K562 (cell line): Measurements from ENCODE around the gene RIMBP3C. TPM values are rescaled to one million over a fixed set of nuclear protein-coding genes. Genes with fewer than 3 reads are reported as not detected.

Source experiments
- ATAC-seq: fragments of 200-7000 bp; cut with Tn5 transposase; 3 replicates; pipeline ENCODE4 v1.9.1; 2020; ENCODE audit warnings: moderate library complexity
- BruUV-seq: library from RNA; stranded (reverse); fragments of 400-500 nt; replicated peaks from 2 replicates; lab custom pipeline; 2021; lab: Mats Ljungman, UMichigan
- CTCF ChIA-PET: fragments of 300-600 bp; formaldehyde crosslinking; extraction: SDS; loops from one replicate; lab custom pipeline; 2021; ENCODE audit warnings: low intra/inter-chr PET ratio; lab: Yijun Ruan, JAX
- POLR2A ChIA-PET: fragments of 300-600, 350-650 bp; sonication (Branson Sonifier 250); formaldehyde crosslinking; extraction: SDS; loops from one replicate; lab custom pipeline; 2021; ENCODE audit warnings: antibody characterized with exemption, inconsistent platforms; lab: Yijun Ruan, JAX
- DNase-seq, 4 experiments: peaks; one replicate each; pipeline versions ENCODE4 v3.0.0 to v3.0.0-alpha.2; 2011 to 2018; ENCODE audit warnings: low spot score in 3 of 4, mixed read lengths in 3 of 4; ENCODE audit errors: extremely low read depth in 1 of 4
- FAIRE-seq: peaks from 2 replicates; lab custom pipeline; 2011; peaks lifted over from hg19 to GRCh38; lab: Jason Lieb, UNC
- H2AFZ ChIP-seq: 2 replicates; pipeline ENCODE4 v1.6.0; 2011; ENCODE audit warnings: low read depth, low read length, control low read depth, inconsistent platforms
- H3K27ac ChIP-seq: fragments of 200-600 bp; 3 replicates; pipeline ENCODE4 v1.8.0; 2011; ENCODE audit warnings: low read depth, mild to moderate bottlenecking, control low read depth, inconsistent platforms, low read length, moderate library complexity, mixed read lengths; ENCODE audit errors: extremely low read depth
- H3K27me3 ChIP-seq, 2 experiments: fragments of 300-600 bp in 1 of 2; 2 replicates in 1 of 2; 3 replicates in 1 of 2; pipeline versions ENCODE4 v1.6.0 to v1.8.0; 2011; ENCODE audit warnings: inconsistent platforms in 2 of 2, low read length in 2 of 2, mild to moderate bottlenecking in 1 of 2, mixed read lengths in 1 of 2, moderate library complexity in 1 of 2; ENCODE audit not compliant: control insufficient read depth in 2 of 2, insufficient read depth in 2 of 2
- H3K36me3 ChIP-seq: fragments of 300-600 bp; 3 replicates; pipeline ENCODE4 v1.8.0; 2011; ENCODE audit warnings: mild to moderate bottlenecking, low read length, inconsistent platforms; ENCODE audit not compliant: control insufficient read depth, insufficient read depth
- H3K4me1 ChIP-seq, 2 experiments: fragments of 200-600 bp in 1 of 2; replicated peaks in 1 of 2; 2 replicates in 1 of 2; 3 replicates in 1 of 2; pipeline versions ENCODE4 v1.5.1 to v1.8.0; 2011; ENCODE audit warnings: inconsistent platforms in 2 of 2, low read length in 2 of 2, mild to moderate bottlenecking in 1 of 2, mixed read lengths in 1 of 2, moderate library complexity in 1 of 2; ENCODE audit not compliant: control insufficient read depth in 2 of 2, insufficient read depth in 2 of 2
- H3K4me2 ChIP-seq: 2 replicates; pipeline ENCODE4 v1.6.1; 2011; ENCODE audit warnings: low read length, control low read depth, inconsistent platforms, mixed read lengths; ENCODE audit not compliant: insufficient read depth
- H3K4me3 ChIP-seq: fragments of 200-600 bp; sonication (generic), shearing (Covaris generic); 2 replicates; pipeline ENCODE4 v1.5.1; 2016; ENCODE audit warnings: control low read depth, inconsistent platforms
- H3K79me2 ChIP-seq: fragments of 200-600 bp; 3 replicates; pipeline ENCODE4 v1.8.0; 2011; ENCODE audit warnings: low read length, inconsistent platforms; ENCODE audit not compliant: control insufficient read depth, insufficient read depth
- H3K9ac ChIP-seq, 2 experiments: 2 replicates each; pipeline versions ENCODE4 v1.6.0 to v1.6.1; 2011; ENCODE audit warnings: low read depth in 2 of 2, low read length in 2 of 2, control low read depth in 1 of 2, inconsistent platforms in 1 of 2, mild to moderate bottlenecking in 1 of 2, mixed read lengths in 1 of 2; ENCODE audit not compliant: insufficient read depth in 1 of 2
- H3K9me1 ChIP-seq: one replicate; pipeline ENCODE4 v1.6.0; 2011; ENCODE audit warnings: inconsistent platforms, mild to moderate bottlenecking, low read length, moderate library complexity; ENCODE audit not compliant: control insufficient read depth, insufficient read depth
- H3K9me3 ChIP-seq: replicated peaks from 2 replicates; pipeline ENCODE4 v1.5.1; 2011; ENCODE audit warnings: low read depth, low read length, inconsistent platforms; ENCODE audit not compliant: control insufficient read depth, insufficient read depth
- H4K20me1 ChIP-seq: replicated peaks from 2 replicates; pipeline ENCODE4 v1.6.1; 2011; ENCODE audit warnings: low read length, inconsistent platforms, mixed read lengths; ENCODE audit not compliant: control insufficient read depth, insufficient read depth
- E2F3 ChIP-seq: fragments of 250-450 bp; sonication (Bioruptor Pico); IDR thresholded peaks from 2 replicates; pipeline ENCODE4 v1.4.0; 2020; ENCODE audit warnings: mild to moderate bottlenecking
- PTRF ChIP-seq: fragments of 450-650 bp; IDR thresholded peaks from 2 replicates; pipeline ENCODE4 v1.6.1; 2016; ENCODE audit warnings: mild to moderate bottlenecking, missing genetic modification characterization, missing compliant biosample characterization
- TOE1 ChIP-seq, 2 experiments: fragments of 450-650 bp in 1 of 2; sonication (generic) in 1 of 2; formaldehyde crosslinking in 1 of 2; IDR thresholded peaks; 2 replicates each; pipeline versions ENCODE4 v1.7.1 to v1.8.0; 2016 to 2022; ENCODE audit warnings: borderline replicate concordance in 2 of 2, mild to moderate bottlenecking in 2 of 2, antibody characterized with exemption in 1 of 2, inconsistent platforms in 1 of 2, low read depth in 1 of 2, missing genetic modification reagents in 1 of 2, moderate library complexity in 1 of 2
- YY1 ChIP-seq, 3 experiments: IDR thresholded peaks; 2 replicates each; pipeline ENCODE4 v1.6.1; 2011; ENCODE audit warnings: low read length in 2 of 3, mild to moderate bottlenecking in 2 of 3, moderate library complexity in 2 of 3, borderline replicate concordance in 1 of 3, control low read depth in 1 of 3, low read depth in 1 of 3; ENCODE audit not compliant: insufficient read depth in 3 of 3, insufficient replicate concordance in 2 of 3, control insufficient read depth in 1 of 3, insufficient read length in 1 of 3; ENCODE audit errors: extremely low read depth in 1 of 3
- ZBTB40 ChIP-seq, 2 experiments: fragments of 450-650 bp in 1 of 2; sonication (generic) in 1 of 2; formaldehyde crosslinking in 1 of 2; IDR thresholded peaks; 2 replicates each; pipeline versions ENCODE4 v1.7.1 to v1.9.0; 2016 to 2022; ENCODE audit warnings: inconsistent platforms in 1 of 2, mild to moderate bottlenecking in 1 of 2, missing genetic modification reagents in 1 of 2
- ZNF212 ChIP-seq: fragments of 450-650 bp; formaldehyde crosslinking; IDR thresholded peaks from 2 replicates; pipeline ENCODE4 v1.4.0; 2020; ENCODE audit warnings: mild to moderate bottlenecking
- ZNF57 ChIP-seq: fragments of 450-650 bp; formaldehyde crosslinking; IDR thresholded peaks from 2 replicates; pipeline ENCODE4 v1.4.0; 2020; ENCODE audit warnings: mild to moderate bottlenecking, moderate library complexity
- ZNF586 ChIP-seq: fragments of 450-650 bp; formaldehyde crosslinking; conservative IDR thresholded peaks from 2 replicates; pipeline ENCODE4 v1.4.0; 2020; ENCODE audit warnings: mild to moderate bottlenecking, moderate library complexity
- WGBS: fragments of 100-300 bp; shearing (Covaris generic); methylation state at CpG from one replicate; pipeline ENCODE4 v1.1.6; 2016; ENCODE audit warnings: low coverage, mixed read lengths; ENCODE audit not compliant: insufficient coverage; ENCODE audit errors: missing lambda C conversion rate; 5-methylcytosine and 5-hydroxymethylcytosine counted together
- in situ Hi-C: fragments of 300-500 bp; cut with MboI; formaldehyde crosslinking; loops from 4 replicates; pipeline ENCODE4 v1.15.0; 2018; ENCODE audit warnings: inconsistent platforms, mixed read lengths
- intact Hi-C: fragments of 100-400 bp; cut with micrococcal nuclease; formaldehyde crosslinking; loops from 2 replicates; pipeline ENCODE4 v1.14.2; 2022
- polyA plus RNA-seq, 8 experiments: library from polyadenylated mRNA; depleted of rRNA in 4 of 8; stranded (reverse) in 5 of 8; unstranded in 3 of 8; fragments of >200 nt; fragmentation: Nextera tagmentation in 2 of 8; fragmentation: Illumina TruSeq in 1 of 8; extraction: Ambion mirVana in 2 of 8; extraction: Trizol in 1 of 8; gene quantifications; 2 replicates each; pipeline versions ENCODE4 v1.2.1 to v1.2.3, GENCODE V29; 2011 to 2014; ENCODE audit warnings: inconsistent platforms in 1 of 8, missing spikeins in 1 of 8
- total RNA-seq, 7 experiments: library from RNA; depleted of rRNA in 6 of 7; stranded (reverse); fragments of >200 nt in 6 of 7; fragmentation: Illumina TruSeq in 2 of 7; extraction: Trizol in 2 of 7; gene quantifications; 2 replicates each; pipeline versions ENCODE4 v1.2.1 to v1.2.3, GENCODE V29; 2011 to 2021; ENCODE audit warnings: low replicate concordance in 1 of 7

The RIMBP3C gene
- total and polyA plus RNA-seq, 9 of the 15 experiments (the other 6 are each of a cell fraction or from before 2014, with no cell fraction given), result 0.09 to 0.98 (median 0.17) TPM; not detected in 2

- H3K9me3 ChIP-seq, result no peaks in the 10 kb centered on the region
- H3K79me2 ChIP-seq, result peaks cover 97% of the 10 kb centered on the region
- in situ Hi-C loops (no loop called here), intact Hi-C loops (no loop called here)
- WGBS, result 66% methylated on average over 10 of the region's 10 CpGs
- ChIA-PET CTCF (no interaction called here), POLR2A (interaction anchor here (0.8 to 76.8 kb wide), 4 partner anchors 14 to 87 kb away, joined by 3 to 4622 read pairs (median 2330); partner anchors contain the start of genes CCDC116, SDF2L1 and YDJC)
- H4K20me1 ChIP-seq, result peaks cover 67% of the 10 kb centered on the region
- peak overlapping the region; percentile 6; the same call in 1 of the 3 replicates for H3K27ac ChIP-seq
- H2AFZ ChIP-seq, result no peak overlapping the region
- no peak overlapping the region for H3K4me3 ChIP-seq
- ATAC-seq, result peak; percentile 2
- peaks cover 66% of the 10 kb centered on the region for H3K36me3 ChIP-seq
- TSS peak; percentile 10 for BruUV-seq
- FAIRE-seq, result no peak
- H3K4me1 ChIP-seq, result peaks cover 27 to 30% of the 10 kb centered on the region in 2 experiments
- peak in 1 of 4 experiments; percentile 59 for DNase-seq
- peaks cover 36% of the 10 kb centered on the region for H3K9me1 ChIP-seq
- H3K27me3 ChIP-seq, result no peaks in the 10 kb centered on the region
- peak overlapping the region in 1 of 2 experiments; percentile 2; a peak in 1 of 4 replicates for H3K9ac ChIP-seq
- no peak overlapping the region for H3K4me2 ChIP-seq
- TF ChIP-seq ZNF212 (CRISPR knock-in tag), result no peak
- TF ChIP-seq PTRF, result no peak
- TF ChIP-seq YY1 (IDR thresholded peaks at IDR 0.05; ENCODE audit: borderline replicate concordance in 1 of 3, control insufficient read depth in 1 of 3, extremely low read depth in 1 of 3, insufficient read depth in 3 of 3, insufficient read length in 1 of 3, insufficient replicate concordance in 2 of 3, low read depth in 1 of 3, low read length in 2 of 3), result no peak
- TF ChIP-seq TOE1 (IDR thresholded peaks at IDR 0.05; ENCODE audit: borderline replicate concordance), result no peak
- peak; percentile 73; the same call in 1 of the 2 replicates for TF ChIP-seq TOE1 (CRISPR knock-in tag; IDR thresholded peaks at IDR 0.05; ENCODE audit: borderline replicate concordance, low read depth)
- no peak for TF ChIP-seq ZNF586
- no peak for TF ChIP-seq E2F3 (CRISPR knock-in tag)
- TF ChIP-seq ZBTB40 (IDR thresholded peaks at IDR 0.05), result no peak
- peak; percentile 6 for TF ChIP-seq ZBTB40 (CRISPR knock-in tag; IDR thresholded peaks at IDR 0.05)
- TF ChIP-seq ZNF57 (CRISPR knock-in tag), result no peak
Observed at GRCh38 chr22:21582801-21583740, 31.8 kb upstream of the RIMBP3C start.
